ENCODE data around the gene SLC41A3.
"Not testable (repeated sequence)": the region's sequence is repeated elsewhere in the genome, so short reads cannot be mapped to it uniquely, and the experiment has no call there.

The SLC41A3 gene

DNA sequence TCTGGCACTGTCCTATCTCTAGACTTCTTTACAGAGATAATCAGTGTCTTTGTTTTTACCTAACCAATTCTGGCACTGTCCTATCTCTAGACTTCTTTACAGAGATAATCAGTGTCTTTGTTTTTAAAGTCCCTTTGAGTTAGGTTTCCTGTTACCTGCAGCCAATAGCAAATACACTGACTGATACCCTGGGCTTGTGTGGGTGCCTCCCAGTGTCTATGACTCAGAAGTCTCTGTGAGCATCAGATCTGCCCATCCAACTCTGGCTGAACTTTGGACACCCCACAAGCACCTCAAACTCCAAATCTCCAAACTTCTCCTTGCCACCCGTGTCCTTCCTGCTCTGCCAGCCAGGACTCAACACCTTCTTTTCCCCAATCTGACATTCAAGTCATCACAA, 30.4 kb downstream of the SLC41A3 start:
- H3K27me3 Mint-ChIP-seq = peaks cover 3% of the 10 kb centered on the region
- no peaks in the 10 kb centered on the region for H3K9me3 Mint-ChIP-seq
- H3K4me3 Mint-ChIP-seq = no peak overlapping the region
- H3K27ac Mint-ChIP-seq = no peak overlapping the region
- no peaks in the 10 kb centered on the region for H3K36me3 Mint-ChIP-seq (ENCODE audit: low read depth)
- H3K4me1 Mint-ChIP-seq (ENCODE audit: low read depth) = peaks cover 16% of the 10 kb centered on the region
- intact Hi-C loops (cut with micrococcal nuclease) = no loop called here

- Mint-ChIP-seq H3K36me3 (ENCODE audit: low read depth) (no peaks in the 10 kb centered on the region), H3K27ac (no peak overlapping the region), H3K9me3 (no peaks in the 10 kb centered on the region), H3K4me3 (no peak overlapping the region), H3K4me1 (ENCODE audit: low read depth) (peaks cover 15% of the 10 kb centered on the region), H3K27me3 (peaks cover 3% of the 10 kb centered on the region)
- intact Hi-C loops (cut with micrococcal nuclease) = no loop called here
Measured at GRCh38 chr3:126052196-126053058, 31.5 kb downstream of the SLC41A3 start.

DNA sequence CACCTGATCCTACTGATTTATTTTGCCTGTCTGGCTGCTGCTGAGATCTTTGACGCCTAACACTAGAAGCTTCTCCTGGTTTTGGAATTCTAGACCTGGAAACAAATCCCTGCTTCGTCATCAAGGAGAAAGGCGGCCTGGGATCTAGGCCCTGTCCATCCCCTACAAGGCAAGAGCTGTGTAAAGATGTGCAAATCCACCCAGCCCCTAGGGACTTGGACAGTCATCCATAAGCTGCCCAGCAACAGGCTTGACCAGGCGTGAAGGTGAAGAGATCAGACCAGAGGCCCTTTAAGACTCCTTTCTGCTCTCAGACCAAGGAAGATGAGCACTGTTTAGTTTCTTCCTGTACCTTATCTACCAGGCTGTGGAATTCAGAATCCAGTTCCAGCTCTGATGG, 32.2 kb downstream of the SLC41A3 start:
- Mint-ChIP-seq H3K4me3 (no peak overlapping the region), H3K27ac (no peak overlapping the region), H3K36me3 (ENCODE audit: low read depth) (no peaks in the 10 kb centered on the region), H3K4me1 (ENCODE audit: low read depth) (peaks cover 11% of the 10 kb centered on the region), H3K27me3 (peaks cover 3% of the 10 kb centered on the region), H3K9me3 (no peaks in the 10 kb centered on the region)
- intact Hi-C loops (cut with micrococcal nuclease) = no loop called here

DNA sequence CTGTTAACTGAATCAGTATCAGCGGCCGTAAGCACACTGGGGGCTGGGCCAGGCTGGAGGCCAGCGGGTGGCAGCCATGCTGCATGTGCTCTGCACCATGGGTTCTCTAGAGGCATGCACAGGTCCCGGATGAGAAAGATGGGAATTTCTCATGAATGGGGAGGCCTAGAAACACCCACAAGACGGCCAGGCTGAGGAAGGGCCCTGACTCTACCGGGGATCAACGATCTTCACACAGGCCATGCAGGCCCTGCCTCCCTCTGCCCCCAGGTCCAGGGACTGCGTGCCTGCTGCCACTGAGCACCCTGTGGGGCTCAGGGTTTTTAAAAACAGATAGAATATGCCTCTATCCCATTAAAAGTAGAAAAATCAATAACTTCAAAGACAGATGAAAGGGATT, 32.7 kb downstream of the SLC41A3 start:
- H3K4me3 Mint-ChIP-seq = no peak overlapping the region
- peaks cover 11% of the 10 kb centered on the region for H3K4me1 Mint-ChIP-seq (ENCODE audit: low read depth)
- H3K36me3 Mint-ChIP-seq (ENCODE audit: low read depth) = no peaks in the 10 kb centered on the region
- H3K27me3 Mint-ChIP-seq = peaks cover 3% of the 10 kb centered on the region
- H3K9me3 Mint-ChIP-seq = no peaks in the 10 kb centered on the region
- no peak overlapping the region for H3K27ac Mint-ChIP-seq
- intact Hi-C loops (cut with micrococcal nuclease) = no loop called here

DNA sequence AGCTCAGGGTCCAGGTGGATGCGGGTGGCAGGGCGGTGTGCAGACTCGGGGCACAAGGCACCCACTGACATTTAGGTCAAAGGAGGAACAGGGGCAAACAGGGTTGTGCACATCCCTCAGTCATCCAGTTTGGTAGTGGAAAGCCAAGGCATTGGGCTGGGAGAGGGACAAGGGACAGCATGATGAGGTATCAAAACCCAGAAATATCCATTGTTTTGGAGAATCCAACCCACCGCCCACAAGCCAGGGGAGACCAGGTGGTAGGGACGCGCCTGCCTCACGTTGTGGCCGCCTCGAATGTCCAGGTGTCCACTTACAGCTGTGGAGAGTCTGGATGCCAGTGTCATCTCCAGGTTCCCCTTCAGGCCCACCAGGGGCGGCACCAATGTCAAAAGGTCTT, 33.3 kb downstream of the SLC41A3 start:
- peaks cover 3% of the 10 kb centered on the region for H3K27me3 Mint-ChIP-seq

DNA sequence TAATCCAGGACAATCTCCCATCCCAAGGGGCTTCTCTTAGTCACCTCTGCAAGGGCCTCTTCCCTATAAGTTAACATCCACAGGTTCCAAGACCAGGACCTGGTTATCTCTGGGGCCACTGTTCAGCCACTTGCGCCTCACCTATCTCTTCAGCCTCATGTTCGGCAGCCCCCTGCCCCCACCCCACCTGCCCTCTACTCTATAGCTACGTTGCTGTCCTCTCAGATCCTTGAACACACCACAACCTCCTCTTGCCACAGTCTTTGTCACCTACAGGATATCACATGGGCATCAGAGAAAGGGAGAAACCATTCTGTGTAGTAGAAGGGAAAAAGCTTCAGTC, 33.9 kb downstream of the SLC41A3 start:
- peaks cover 11% of the 10 kb centered on the region for H3K4me1 Mint-ChIP-seq (ENCODE audit: low read depth)
- no peak overlapping the region for H3K4me3 Mint-ChIP-seq
- H3K27me3 Mint-ChIP-seq = peaks cover 3% of the 10 kb centered on the region
- intact Hi-C loops (cut with micrococcal nuclease) = no loop called here
- H3K27ac Mint-ChIP-seq = no peak overlapping the region
- H3K36me3 Mint-ChIP-seq (ENCODE audit: low read depth) = no peaks in the 10 kb centered on the region
- H3K9me3 Mint-ChIP-seq = no peaks in the 10 kb centered on the region

More for the DNA sequence above, 33.3 kb downstream of the SLC41A3 start:
- Mint-ChIP-seq H3K4me1 (ENCODE audit: low read depth) (peaks cover 11% of the 10 kb centered on the region), H3K4me3 (no peak overlapping the region), H3K36me3 (ENCODE audit: low read depth) (no peaks in the 10 kb centered on the region), H3K27ac (no peak overlapping the region), H3K9me3 (no peaks in the 10 kb centered on the region)
- intact Hi-C loops (cut with micrococcal nuclease) = no loop called here

- Mint-ChIP-seq H3K27me3 (peaks cover 3% of the 10 kb centered on the region), H3K36me3 (ENCODE audit: low read depth) (no peaks in the 10 kb centered on the region), H3K4me1 (ENCODE audit: low read depth) (peaks cover 11% of the 10 kb centered on the region), H3K4me3 (no peak overlapping the region), H3K27ac (no peak overlapping the region), H3K9me3 (no peaks in the 10 kb centered on the region)
- intact Hi-C loops (cut with micrococcal nuclease) = no loop called here
Measured at GRCh38 chr3:126049289-126050049, 34.5 kb downstream of the SLC41A3 start.

- peaks cover 34% of the 10 kb centered on the region for H3K9me3 Mint-ChIP-seq
Measured at GRCh38 chr3:126040386-126040785, 43.5 kb downstream of the SLC41A3 start.

GRCh38 chr3:126039870-126040269, 44.1 kb downstream of the SLC41A3 start:
- Mint-ChIP-seq H3K27ac (no peak overlapping the region), H3K4me3 (no peak overlapping the region), H3K36me3 (ENCODE audit: low read depth) (peaks cover 13% of the 10 kb centered on the region), H3K9me3 (peaks cover 34% of the 10 kb centered on the region), H3K27me3 (no peaks in the 10 kb centered on the region), H3K4me1 (ENCODE audit: low read depth) (no peaks in the 10 kb centered on the region)
- intact Hi-C loops (cut with micrococcal nuclease) = no loop called here

More at GRCh38 chr3:126040386-126040785, 43.5 kb downstream of the SLC41A3 start:
- Mint-ChIP-seq H3K4me1 (ENCODE audit: low read depth) (no peaks in the 10 kb centered on the region), H3K4me3 (no peak overlapping the region), H3K27me3 (no peaks in the 10 kb centered on the region), H3K27ac (no peak overlapping the region), H3K36me3 (ENCODE audit: low read depth) (peaks cover 13% of the 10 kb centered on the region)
- intact Hi-C loops (cut with micrococcal nuclease) = no loop called here

DNA sequence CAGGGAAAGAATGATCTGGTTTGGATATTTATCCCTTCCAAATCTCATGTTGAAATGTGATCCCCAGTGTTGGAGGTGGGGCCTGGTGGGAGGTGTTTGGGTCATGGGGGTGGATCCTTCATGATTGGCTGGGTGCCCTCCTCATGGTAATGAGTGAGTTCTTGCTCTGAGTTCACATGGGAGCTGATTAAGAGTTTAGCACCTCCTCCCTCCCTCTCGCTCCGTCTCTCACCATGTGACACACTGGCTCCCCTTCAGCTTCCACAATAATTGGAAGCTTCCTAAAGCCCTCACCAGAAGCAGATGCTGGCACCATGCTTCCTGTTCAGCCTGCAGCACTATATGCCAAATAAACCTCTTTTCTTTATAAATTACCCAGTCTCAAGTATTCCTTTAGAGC, 45.1 kb downstream of the SLC41A3 start:
- H3K27me3 Mint-ChIP-seq; H3K27ac Mint-ChIP-seq; intact Hi-C loops (cut with micrococcal nuclease); H3K4me1 Mint-ChIP-seq (ENCODE audit: low read depth); H3K4me3 Mint-ChIP-seq: not testable (repeated sequence)
- peaks cover 13% of the 10 kb centered on the region for H3K36me3 Mint-ChIP-seq (ENCODE audit: low read depth)
- H3K9me3 Mint-ChIP-seq = peaks cover 34% of the 10 kb centered on the region

- H3K4me3 Mint-ChIP-seq = no peak overlapping the region
- no peaks in the 10 kb centered on the region for H3K27me3 Mint-ChIP-seq
- peaks cover 15% of the 10 kb centered on the region for H3K9me3 Mint-ChIP-seq
- H3K4me1 Mint-ChIP-seq (ENCODE audit: low read depth) = no peaks in the 10 kb centered on the region
- no peak overlapping the region for H3K27ac Mint-ChIP-seq
- intact Hi-C loops (cut with micrococcal nuclease) = no loop called here
- peaks cover 13% of the 10 kb centered on the region for H3K36me3 Mint-ChIP-seq (ENCODE audit: low read depth)
Measured at GRCh38 chr3:126036056-126036549, 47.8 kb downstream of the SLC41A3 start.

GRCh38 chr3:126035362-126036050, 48.4 kb downstream of the SLC41A3 start:
- intact Hi-C loops (cut with micrococcal nuclease) = no loop called here
- no peak overlapping the region for H3K27ac Mint-ChIP-seq
- H3K4me3 Mint-ChIP-seq = no peak overlapping the region
- no peaks in the 10 kb centered on the region for H3K27me3 Mint-ChIP-seq
- no peaks in the 10 kb centered on the region for H3K4me1 Mint-ChIP-seq (ENCODE audit: low read depth)
- peaks cover 13% of the 10 kb centered on the region for H3K36me3 Mint-ChIP-seq (ENCODE audit: low read depth)
- H3K9me3 Mint-ChIP-seq = peaks cover 10% of the 10 kb centered on the region

GRCh38 chr3:126034481-126035361, 49.2 kb downstream of the SLC41A3 start:
- peaks cover 13% of the 10 kb centered on the region for H3K36me3 Mint-ChIP-seq (ENCODE audit: low read depth)
- no peaks in the 10 kb centered on the region for H3K27me3 Mint-ChIP-seq
- no peak overlapping the region for H3K4me3 Mint-ChIP-seq
- no peaks in the 10 kb centered on the region for H3K4me1 Mint-ChIP-seq (ENCODE audit: low read depth)
- H3K27ac Mint-ChIP-seq = no peak overlapping the region
- peaks cover 6% of the 10 kb centered on the region for H3K9me3 Mint-ChIP-seq
- intact Hi-C loops (cut with micrococcal nuclease) = no loop called here

Data from dendritic cell treated with granulocyte-macrophage colony-stimulating factor and Interleukin-4, amounts not matched to agents 40 ng/mL and 50 ng/mL, for 4 days (primary cell).